Tongue (tissue), 2 donors: Measurements from ENCODE around the gene EFCAB8. TPM values are rescaled to one million over a fixed set of nuclear protein-coding genes. Genes with fewer than 3 reads are reported as not detected.
"Not testable (repeated sequence)": the region's sequence is repeated elsewhere in the genome, so short reads cannot be mapped to it uniquely, and the experiment has no call there.

Experiments used
- DNase-seq: peaks from one replicate; pipeline ENCODE4 v3.0.0-alpha.2; 2015
- total RNA-seq: library from RNA; depleted of rRNA; stranded (reverse); fragments of >200 nt; gene quantifications from one replicate; pipeline ENCODE4 v1.2.3, GENCODE V29; 2014

EFCAB8 gene
- total RNA-seq, 1 donor from 2014 or later, result 2.3 TPM

GRCh38 chr20:32886652-32887051 lies 27.9 kb downstream of the EFCAB8 start:
- no peak for DNase-seq

GRCh38 chr20:32887492-32887891 lies 28.8 kb downstream of the EFCAB8 start:
- no peak for DNase-seq

- no peak for DNase-seq
Measured at GRCh38 chr20:32888636-32889035, 29.9 kb downstream of the EFCAB8 start.

- DNase-seq, result no peak
Measured at GRCh38 chr20:32889281-32889680, 30.6 kb downstream of the EFCAB8 start.

GRCh38 chr20:32891491-32891890 lies 32.8 kb downstream of the EFCAB8 start:
- DNase-seq, result no peak

GRCh38 chr20:32891926-32892660 lies 33.4 kb downstream of the EFCAB8 start:
- DNase-seq, result peak; percentile 50

- no peak for DNase-seq
Measured at GRCh38 chr20:32893263-32894025, 34.7 kb downstream of the EFCAB8 start.

- no peak for DNase-seq
Measured at GRCh38 chr20:32894026-32894483, 35.3 kb downstream of the EFCAB8 start.

- no peak for DNase-seq
Measured at GRCh38 chr20:32894711-32895355, 36.1 kb downstream of the EFCAB8 start.

GRCh38 chr20:32896521-32897280 lies 38.0 kb downstream of the EFCAB8 start:
- DNase-seq, result no peak

GRCh38 chr20:32898729-32899128 lies 40.0 kb downstream of the EFCAB8 start:
- DNase-seq, result no peak

GRCh38 chr20:32902456-32903420 lies 44.0 kb downstream of the EFCAB8 start:
- peak; percentile 61 for DNase-seq

GRCh38 chr20:32903666-32904175 lies 45.0 kb downstream of the EFCAB8 start:
- DNase-seq, result no peak

- DNase-seq, result not testable (repeated sequence)
Measured at GRCh38 chr20:32904678-32905077, 46.0 kb downstream of the EFCAB8 start.

- DNase-seq, result no peak
Measured at GRCh38 chr20:32906200-32906599, 47.5 kb downstream of the EFCAB8 start.

GRCh38 chr20:32906871-32907495 lies 48.3 kb downstream of the EFCAB8 start:
- no peak for DNase-seq

- DNase-seq, result no peak
Measured at GRCh38 chr20:32907886-32908285, 49.2 kb downstream of the EFCAB8 start.

- DNase-seq, result no peak
Measured at GRCh38 chr20:32908334-32909292, 49.9 kb downstream of the EFCAB8 start.

- DNase-seq, result no peak
Measured at GRCh38 chr20:32909451-32909850, 50.7 kb downstream of the EFCAB8 start.
